ENCODE measurements around the gene HOXC10.

The HOXC10 gene

DNA sequence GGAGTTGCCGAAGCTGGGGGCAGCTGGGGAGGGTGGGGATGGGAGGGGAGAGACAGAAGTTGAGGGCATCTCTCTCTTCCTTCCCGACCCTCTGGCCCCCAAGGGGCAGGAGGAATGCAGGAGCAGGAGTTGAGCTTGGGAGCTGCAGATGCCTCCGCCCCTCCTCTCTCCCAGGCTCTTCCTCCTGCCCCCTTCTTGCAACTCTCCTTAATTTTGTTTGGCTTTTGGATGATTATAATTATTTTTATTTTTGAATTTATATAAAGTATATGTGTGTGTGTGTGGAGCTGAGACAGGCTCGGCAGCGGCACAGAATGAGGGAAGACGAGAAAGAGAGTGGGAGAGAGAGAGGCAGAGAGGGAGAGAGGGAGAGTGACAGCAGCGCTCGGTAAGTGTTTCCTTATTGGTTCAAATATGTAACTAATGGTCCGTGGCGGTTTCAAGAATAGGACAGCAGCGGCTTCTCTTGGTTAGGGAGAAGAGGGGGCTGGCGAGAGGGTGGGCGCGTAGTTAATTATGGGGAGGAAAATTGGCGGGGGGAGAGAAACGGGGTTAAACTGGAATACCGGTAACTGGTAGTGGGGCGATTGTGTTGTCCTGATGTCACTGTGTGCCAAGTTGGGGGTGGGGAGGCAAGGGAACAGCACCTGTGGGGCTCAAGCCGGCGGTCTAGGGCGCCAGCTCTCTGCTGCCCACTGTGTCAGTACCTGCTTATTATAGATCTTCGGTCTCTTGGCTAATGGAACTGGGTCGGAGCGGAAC is 32.3 kb downstream of the HOXC10 start:
- peak; percentile 52 for DNase-seq

DNA sequence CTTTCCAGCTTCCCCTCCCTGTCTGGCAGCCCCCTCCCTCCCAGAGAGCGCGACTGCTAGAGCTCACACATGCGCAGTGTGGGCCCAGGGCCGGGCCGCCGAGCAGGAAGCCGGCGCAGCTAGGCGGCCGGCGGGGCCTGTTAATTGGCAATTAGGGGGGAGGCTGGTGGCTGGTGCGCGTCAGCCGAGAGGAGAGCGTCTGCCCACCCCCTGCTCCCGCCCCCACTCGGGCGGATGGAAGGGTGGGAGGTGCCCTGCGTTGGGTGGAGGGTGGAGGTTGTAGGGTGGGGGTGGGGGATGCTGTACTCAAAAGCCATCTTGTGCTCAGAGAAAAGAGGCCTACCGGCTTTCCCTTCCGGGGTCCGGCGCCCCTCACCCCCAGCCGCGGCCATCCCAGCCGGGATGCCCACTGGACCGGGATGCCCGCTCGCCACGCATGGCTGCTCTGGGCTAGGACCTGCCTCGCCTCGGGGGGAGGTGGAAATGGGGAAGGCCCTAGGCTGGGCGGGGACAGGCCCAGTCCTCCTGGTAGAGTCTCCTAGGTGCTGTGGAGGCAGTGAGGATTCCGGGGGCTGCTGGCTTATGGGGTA is 33.0 kb downstream of the HOXC10 start:
- DNase-seq = peak; percentile 56

DNA sequence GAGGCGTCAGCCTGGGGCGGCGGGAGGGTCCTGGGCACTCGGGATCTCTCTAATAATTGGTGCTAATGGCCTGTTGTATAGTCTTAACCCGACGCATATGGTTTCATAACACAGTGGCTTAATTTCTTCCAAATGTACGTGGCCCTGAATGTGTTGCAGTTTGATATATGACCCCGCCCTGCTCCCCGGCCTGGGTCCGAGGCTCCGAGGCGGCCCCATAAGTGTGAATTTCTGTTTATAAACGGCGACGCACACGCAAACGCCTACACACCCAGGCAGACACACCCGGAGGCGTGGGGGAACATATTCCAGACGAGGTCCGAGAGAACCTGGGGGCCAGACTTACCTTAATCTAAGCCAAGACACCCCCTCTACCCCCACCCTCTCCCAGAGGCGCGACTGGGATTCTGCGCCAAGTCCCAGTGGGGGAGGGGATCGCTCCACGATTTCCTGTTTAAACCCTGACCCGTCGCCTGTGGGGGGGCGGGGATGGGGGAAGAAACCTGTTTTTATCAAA is 33.6 kb downstream of the HOXC10 start:
- DNase-seq = no peak

- no peak for DNase-seq
Measured at GRCh38 chr12:54019091-54019811, 34.3 kb downstream of the HOXC10 start.

GRCh38 chr12:54019924-54020590 is 35.1 kb downstream of the HOXC10 start:
- DNase-seq = no peak

DNA sequence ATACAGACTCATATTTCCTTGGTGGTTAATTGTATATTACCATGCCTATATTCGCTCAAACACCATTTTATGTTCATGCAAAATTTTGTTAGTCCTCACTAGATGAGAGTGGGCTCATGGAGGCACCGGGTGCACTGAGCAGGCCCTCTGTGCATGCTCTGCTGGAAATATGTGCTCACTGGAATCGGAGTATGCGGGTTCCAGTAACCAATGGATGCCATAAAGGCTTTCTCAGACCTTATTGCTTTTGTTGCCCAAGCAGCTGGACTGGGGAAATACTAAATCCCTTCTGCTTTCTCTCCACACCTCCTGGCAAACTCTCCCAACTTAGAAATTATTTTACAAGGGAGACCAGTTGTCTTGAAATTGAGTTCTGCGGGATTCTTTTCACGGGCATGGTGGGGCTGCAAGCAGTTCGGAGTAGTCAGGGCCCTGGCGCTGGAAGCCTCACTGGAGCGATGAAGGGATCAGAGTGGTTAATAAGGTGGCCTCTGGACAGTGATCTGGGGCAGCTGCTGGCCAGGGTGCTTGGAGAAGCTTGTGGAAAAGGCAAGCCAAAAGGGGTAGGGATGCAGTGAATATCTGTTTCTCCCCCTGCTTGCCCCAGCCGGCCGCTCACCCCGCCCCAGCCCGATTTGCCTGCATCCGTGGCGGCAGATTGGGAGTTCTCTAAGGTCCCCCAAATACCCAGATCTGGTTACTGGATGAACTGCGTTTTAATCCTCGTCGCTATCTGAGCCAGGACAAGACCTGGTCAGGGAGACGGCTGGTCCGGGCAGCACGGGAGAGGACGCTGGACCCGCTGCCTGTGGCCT is 35.9 kb downstream of the HOXC10 start:
- DNase-seq = no peak

GRCh38 chr12:54021432-54022013 is 36.6 kb downstream of the HOXC10 start:
- no peak for DNase-seq

GRCh38 chr12:54022960-54023884 is 38.3 kb downstream of the HOXC10 start:
- DNase-seq = no peak

GRCh38 chr12:54024127-54024526 is 39.2 kb downstream of the HOXC10 start:
- no peak for DNase-seq

DNA sequence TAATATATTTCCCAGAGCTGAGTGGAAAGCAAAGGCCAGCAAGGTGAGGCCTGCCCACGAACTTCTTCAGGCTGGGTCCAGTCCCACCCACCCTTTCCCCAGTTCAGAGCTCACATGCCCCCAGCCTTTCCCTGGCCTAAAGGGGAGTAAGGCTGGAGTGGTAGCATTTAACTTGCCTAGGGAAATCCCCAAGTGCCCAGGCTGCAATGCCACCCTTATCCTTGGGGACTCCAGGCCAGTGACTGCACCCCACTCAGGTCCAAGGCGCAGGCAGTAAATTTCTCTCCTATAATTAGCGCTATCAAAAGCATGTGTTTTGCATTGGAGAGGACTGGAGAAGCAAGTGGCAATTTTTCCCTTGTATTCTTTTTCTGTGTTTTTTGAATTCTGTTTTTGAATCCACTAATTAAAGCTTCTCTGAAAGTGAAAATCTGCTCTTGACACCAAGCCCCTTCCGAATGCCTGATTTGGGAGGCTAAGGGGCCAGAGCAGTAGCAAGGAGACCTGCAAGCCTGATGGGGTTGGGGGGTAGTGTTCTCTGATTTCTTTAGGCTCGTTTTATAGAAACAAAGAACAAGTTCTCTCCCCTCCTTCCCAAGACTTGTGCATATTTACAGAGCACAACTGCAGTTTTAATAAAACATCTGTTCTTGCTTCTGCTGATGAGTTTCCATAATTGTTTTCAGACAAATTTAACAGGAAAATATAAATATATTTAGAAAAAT is 39.8 kb downstream of the HOXC10 start:
- no peak for DNase-seq

- no peak for DNase-seq
Measured at GRCh38 chr12:54025499-54026405, 40.8 kb downstream of the HOXC10 start.

GRCh38 chr12:54026640-54027441 is 41.9 kb downstream of the HOXC10 start:
- DNase-seq = no peak

GRCh38 chr12:54027442-54027786 is 42.5 kb downstream of the HOXC10 start:
- no peak for DNase-seq

- no peak for DNase-seq
Measured at GRCh38 chr12:54028314-54029201, 43.6 kb downstream of the HOXC10 start, which contains the start of gene HOXC6. HOXC6 (plus strand) TSS chr12:54028440; CDS start chr12:54028522, 82 bp downstream.

- DNase-seq = no peak
Measured at GRCh38 chr12:54029529-54030441, 44.8 kb downstream of the HOXC10 start.

DNA sequence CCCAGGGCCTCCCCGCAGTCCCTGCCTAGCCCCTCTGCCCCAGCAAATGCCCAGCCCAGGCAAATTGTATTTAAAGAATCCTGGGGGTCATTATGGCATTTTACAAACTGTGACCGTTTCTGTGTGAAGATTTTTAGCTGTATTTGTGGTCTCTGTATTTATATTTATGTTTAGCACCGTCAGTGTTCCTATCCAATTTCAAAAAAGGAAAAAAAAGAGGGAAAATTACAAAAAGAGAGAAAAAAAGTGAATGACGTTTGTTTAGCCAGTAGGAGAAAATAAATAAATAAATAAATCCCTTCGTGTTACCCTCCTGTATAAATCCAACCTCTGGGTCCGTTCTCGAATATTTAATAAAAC is 45.5 kb downstream of the HOXC10 start:
- no peak for DNase-seq
